Muscle of leg (tissue), 11 donors: ENCODE measurements around the gene DUSP28. TPM values are rescaled to one million over a fixed set of nuclear protein-coding genes. Genes with fewer than 3 reads are reported as not detected.
A peak's percentile ranks its signal among the peaks of the same experiment; 100 is the strongest.

Source experiments
- DNase-seq: peaks from one replicate; pipeline ENCODE4 v3.0.0; 2013
- H3K27ac ChIP-seq: one replicate; pipeline ENCODE4 v1.5.1; 2013; ENCODE audit warnings: mild to moderate bottlenecking, low read length, control low read depth
- H3K27me3 ChIP-seq: one replicate; pipeline ENCODE4 v1.6.1; 2013; ENCODE audit warnings: low read length; ENCODE audit not compliant: control insufficient read depth, insufficient read depth
- H3K36me3 ChIP-seq: one replicate; pipeline ENCODE4 v1.6.1; 2013; ENCODE audit warnings: low read length; ENCODE audit not compliant: control insufficient read depth, insufficient read depth
- H3K4me1 ChIP-seq: one replicate; pipeline ENCODE4 v1.6.1; 2013; ENCODE audit warnings: low read length; ENCODE audit not compliant: control insufficient read depth, insufficient read depth
- H3K4me3 ChIP-seq: one replicate; pipeline ENCODE4 v1.5.1; 2013; ENCODE audit warnings: low read length, control low read depth
- H3K9me3 ChIP-seq: replicated peaks from 2 replicates; pipeline ENCODE4 v1.6.1; 2013; ENCODE audit warnings: low read depth, low read length; ENCODE audit not compliant: control insufficient read depth
- WGBS: methylation state at CpG from one replicate; pipeline ENCODE4 v1.1.5; 2013; ENCODE audit warnings: missing lambda C conversion rate; ENCODE audit not compliant: insufficient coverage; 5-methylcytosine and 5-hydroxymethylcytosine counted together
- polyA plus RNA-seq, 8 donors: library from polyadenylated mRNA; unstranded; fragments of 120-200 nt; gene quantifications; one replicate each; pipeline versions ENCODE4 v1.2.1 to v1.2.3, GENCODE V29; 2013; ENCODE audit warnings: inconsistent platforms in 1 of 8, low replicate concordance in 1 of 8; ENCODE audit not compliant: insufficient read length in 8 of 8, insufficient read depth in 1 of 8
- total RNA-seq: library from RNA; stranded (reverse); fragments of 120-200 nt; gene quantifications from one replicate; pipeline ENCODE4 v1.2.4, GENCODE V29; 2013

Gene DUSP28
- total and polyA plus RNA-seq, 9 donors: 6.6 to 13.5 (median 10.7) TPM

DNA sequence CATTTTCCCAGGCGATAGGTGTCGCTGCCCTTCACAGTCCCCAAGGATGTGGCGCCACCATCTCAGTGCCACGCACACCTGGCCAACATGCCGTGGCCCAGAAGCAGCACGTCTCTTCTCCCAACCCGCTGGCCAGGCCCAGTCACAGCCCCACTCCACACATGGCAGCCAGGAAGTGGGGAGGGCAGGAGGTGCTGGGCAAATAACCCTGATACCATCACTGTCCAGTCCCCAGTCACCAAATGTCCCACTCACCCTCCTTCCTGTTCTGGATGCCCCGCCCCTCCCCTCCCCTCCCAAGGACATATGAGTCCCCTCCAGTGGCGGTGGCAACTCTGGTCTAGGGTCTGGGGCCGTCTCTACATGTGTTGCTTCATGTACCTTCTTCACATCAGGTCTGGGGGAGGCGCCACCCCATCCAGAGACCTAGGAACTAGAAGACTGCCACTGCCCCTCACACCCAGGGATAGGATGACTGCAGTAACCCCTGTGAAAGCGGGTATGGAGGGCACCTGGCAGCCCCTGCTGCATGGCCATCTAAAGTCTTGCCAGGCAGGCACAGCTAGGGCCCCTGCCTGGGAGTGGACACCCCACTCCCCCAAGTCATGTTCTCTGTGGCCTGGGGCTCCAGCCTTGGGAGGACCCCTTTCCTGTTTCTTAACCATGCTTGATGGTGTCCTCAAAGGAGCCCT, 19.1 kb downstream of the DUSP28 start:
- Histone ChIP-seq H3K9me3 (peaks cover 2% of the 10 kb centered on the region), H3K4me1 (peaks cover 4% of the 10 kb centered on the region), H3K27ac (no peak overlapping the region), H3K36me3 (peaks cover 58% of the 10 kb centered on the region), H3K27me3 (no peaks in the 10 kb centered on the region), H3K4me3 (no peak overlapping the region)
- no peak for DNase-seq
- 96% methylated on average over 8 of the region's 12 CpGs for WGBS

DNA sequence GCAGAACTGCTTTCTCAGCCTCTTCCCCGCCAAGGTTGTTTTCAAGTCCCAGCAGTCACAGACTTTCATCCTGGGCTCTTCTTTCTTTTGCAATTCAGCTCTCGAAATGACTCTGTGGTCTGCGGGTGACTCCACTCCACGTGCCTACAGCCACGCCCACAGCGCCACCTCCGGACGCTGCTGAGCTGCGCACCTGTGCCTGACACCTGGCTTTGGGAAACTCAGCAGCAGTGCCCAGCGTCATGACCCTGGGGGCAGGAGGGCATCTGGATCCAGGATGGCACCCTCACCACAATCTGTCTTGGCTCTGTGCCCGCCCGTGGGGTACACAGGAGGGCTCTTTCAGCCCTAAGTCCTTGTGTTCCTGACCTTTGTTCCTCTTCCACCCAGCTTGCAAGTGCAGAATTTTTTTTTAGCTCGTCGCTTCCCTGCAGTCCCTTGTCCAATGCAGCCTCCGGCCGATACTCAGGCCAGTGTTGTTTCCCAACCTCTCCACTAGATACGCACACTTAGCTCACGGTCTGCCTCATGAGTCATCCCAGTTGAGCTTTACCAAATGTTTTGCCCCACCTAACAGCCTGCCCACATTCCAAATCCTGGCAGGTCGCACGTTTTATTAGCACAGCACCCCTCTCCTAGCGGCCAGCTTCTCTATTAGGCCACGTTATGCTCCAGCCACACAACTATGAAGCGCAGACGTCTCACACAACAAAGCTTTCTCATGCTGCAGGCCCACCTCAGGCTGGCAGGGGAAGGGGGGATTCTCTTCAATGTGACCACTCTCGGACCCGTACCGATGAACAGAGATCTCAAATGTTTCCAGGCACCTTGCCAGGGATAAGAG, 19.8 kb downstream of the DUSP28 start:
- Histone ChIP-seq H3K9me3 (peaks cover 2% of the 10 kb centered on the region), H3K27me3 (no peaks in the 10 kb centered on the region), H3K27ac (no peak overlapping the region), H3K4me1 (peaks cover 10% of the 10 kb centered on the region), H3K36me3 (peaks cover 54% of the 10 kb centered on the region), H3K4me3 (no peak overlapping the region)
- peak; percentile 24 for DNase-seq
- 62% methylated on average over 24 of the region's 27 CpGs for WGBS

DNA sequence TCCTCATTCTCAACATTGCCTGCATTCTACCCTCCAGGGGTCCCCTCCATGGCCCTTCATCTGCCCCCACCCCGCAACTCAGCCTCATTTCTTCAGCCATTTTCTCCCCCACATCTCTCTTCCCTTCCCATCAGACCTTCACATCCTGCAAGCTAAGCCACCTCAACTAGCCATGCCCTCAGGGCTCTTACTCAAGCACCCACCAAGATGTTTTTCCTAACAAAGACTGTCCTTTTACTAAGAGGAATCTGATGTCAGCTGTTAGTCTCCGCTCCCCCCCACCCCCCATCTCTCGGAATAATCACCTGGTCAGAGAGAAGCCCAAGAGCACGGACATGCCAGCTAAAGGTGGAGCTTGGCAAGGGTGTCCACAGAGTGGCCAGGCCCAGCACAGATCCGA, 21.7 kb downstream of the DUSP28 start:
- H3K9me3 ChIP-seq: peaks cover 2% of the 10 kb centered on the region
- H3K27ac ChIP-seq: no peak overlapping the region
- DNase-seq: no peak
- no peaks in the 10 kb centered on the region for H3K27me3 ChIP-seq
- H3K36me3 ChIP-seq: peaks cover 40% of the 10 kb centered on the region
- no peak overlapping the region for H3K4me3 ChIP-seq
- 100% methylated on average over 1 of the region's 5 CpGs for WGBS
- peaks cover 17% of the 10 kb centered on the region for H3K4me1 ChIP-seq

DNA sequence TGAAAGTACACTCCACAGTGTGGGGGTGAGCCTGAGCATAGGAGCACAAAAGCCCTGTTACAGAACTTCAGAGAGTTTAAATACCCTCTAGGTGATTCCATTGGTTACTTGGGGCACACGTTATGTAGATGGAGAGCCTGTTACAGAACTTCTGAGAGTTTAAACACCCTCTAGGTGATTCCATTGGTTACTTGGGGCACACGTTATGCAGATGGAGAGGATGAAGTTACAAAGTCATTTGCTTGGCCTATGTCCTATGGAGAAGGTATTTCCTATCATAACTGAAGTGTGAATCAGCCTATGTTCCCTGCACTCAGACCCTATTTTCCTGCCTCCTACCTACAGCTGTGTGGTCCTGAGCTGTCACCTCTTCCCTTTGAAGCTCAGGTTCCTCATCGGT, 22.6 kb downstream of the DUSP28 start:
- no peak overlapping the region for H3K27ac ChIP-seq
- peaks cover 25% of the 10 kb centered on the region for H3K4me1 ChIP-seq
- H3K4me3 ChIP-seq: no peak overlapping the region
- H3K36me3 ChIP-seq: peaks cover 30% of the 10 kb centered on the region
- 93% methylated on average over 2 of the region's 3 CpGs for WGBS
- H3K9me3 ChIP-seq: peaks cover 2% of the 10 kb centered on the region
- no peaks in the 10 kb centered on the region for H3K27me3 ChIP-seq
- DNase-seq: no peak

DNA sequence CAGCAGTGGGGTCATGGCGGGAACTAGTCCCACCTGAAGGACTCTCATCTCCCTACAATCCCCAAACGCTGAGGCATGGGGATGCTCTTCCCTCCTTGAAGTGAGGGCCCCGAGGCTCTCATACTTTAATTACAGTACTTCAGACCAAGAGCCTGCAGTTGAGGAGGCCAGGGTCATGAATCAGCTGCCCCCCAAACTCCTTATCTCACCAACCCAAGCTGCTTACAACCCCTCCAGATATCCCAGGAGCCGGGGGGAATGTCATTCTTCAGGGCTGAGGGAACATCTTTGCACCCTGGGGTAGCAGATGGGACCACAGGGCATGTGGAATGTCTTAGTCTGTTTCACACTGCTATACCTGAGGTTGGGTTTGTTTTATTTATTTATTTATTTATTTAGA, 23.6 kb downstream of the DUSP28 start:
- no peak for DNase-seq
- WGBS: 89% methylated on average over 3 of the region's 4 CpGs
- H3K27me3 ChIP-seq: no peaks in the 10 kb centered on the region
- no peak overlapping the region for H3K27ac ChIP-seq
- peaks cover 34% of the 10 kb centered on the region for H3K4me1 ChIP-seq
- no peak overlapping the region for H3K4me3 ChIP-seq
- H3K9me3 ChIP-seq: peaks cover 2% of the 10 kb centered on the region
- H3K36me3 ChIP-seq: peaks cover 22% of the 10 kb centered on the region

DNA sequence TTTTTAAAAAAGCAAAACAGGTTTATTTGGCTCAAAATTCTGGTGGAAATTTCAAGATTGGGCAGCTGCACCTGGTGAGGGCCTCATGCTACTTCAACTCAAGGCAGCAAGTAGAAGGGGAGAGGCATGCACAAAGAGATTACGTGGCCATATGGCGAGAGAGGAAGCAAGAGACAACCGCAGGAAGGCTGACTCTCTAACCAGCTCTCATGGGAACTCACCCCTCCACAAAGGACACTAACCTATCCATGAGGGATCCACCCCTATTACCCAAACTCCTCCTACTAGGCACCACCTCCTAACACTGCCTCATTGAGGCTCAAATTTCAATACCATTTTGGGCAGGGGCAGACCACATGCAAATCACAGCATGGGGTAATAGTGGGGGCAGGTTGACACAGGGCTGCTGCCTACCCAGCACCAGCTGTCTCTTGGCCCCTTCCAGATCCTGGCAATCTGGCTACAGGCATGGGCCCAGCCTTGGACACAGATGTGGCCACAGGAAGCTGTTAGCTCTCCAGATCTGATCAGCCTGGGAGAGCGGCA, 24.4 kb downstream of the DUSP28 start:
- H3K27ac ChIP-seq: no peak overlapping the region
- H3K4me1 ChIP-seq: peaks cover 31% of the 10 kb centered on the region
- H3K4me3 ChIP-seq: no peak overlapping the region
- no peak for DNase-seq
- peaks cover 20% of the 10 kb centered on the region for H3K36me3 ChIP-seq
- no peaks in the 10 kb centered on the region for H3K27me3 ChIP-seq
- peaks cover 2% of the 10 kb centered on the region for H3K9me3 ChIP-seq
- WGBS: 100% methylated on average over 1 of the region's 4 CpGs

DNA sequence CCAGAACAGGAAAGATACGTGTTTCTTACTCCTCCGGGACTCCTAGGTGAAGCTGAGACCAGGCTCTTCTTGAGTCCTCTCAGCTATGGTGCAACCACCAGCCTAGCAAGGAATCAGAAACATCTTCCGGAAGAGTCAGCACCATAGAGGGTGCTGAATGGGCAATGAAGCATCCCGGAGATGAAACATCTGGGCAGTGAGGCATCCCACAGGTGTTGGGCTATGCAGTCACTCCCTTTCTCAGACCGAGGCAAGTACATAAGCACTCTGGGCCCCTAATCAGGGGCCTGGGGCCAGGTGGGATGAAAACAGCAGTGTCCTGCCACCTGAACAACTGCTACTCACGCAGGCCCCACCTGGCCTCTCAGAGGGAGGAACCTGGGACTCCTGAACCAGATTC, 24.9 kb downstream of the DUSP28 start:
- H3K27ac ChIP-seq: no peak overlapping the region
- peaks cover 24% of the 10 kb centered on the region for H3K36me3 ChIP-seq
- H3K27me3 ChIP-seq: no peaks in the 10 kb centered on the region
- peak overlapping the region; percentile 78 for H3K4me3 ChIP-seq
- peaks cover 2% of the 10 kb centered on the region for H3K9me3 ChIP-seq
- peaks cover 30% of the 10 kb centered on the region for H3K4me1 ChIP-seq
- 86% methylated on average over 5 of the region's 6 CpGs for WGBS
- no peak for DNase-seq

DNA sequence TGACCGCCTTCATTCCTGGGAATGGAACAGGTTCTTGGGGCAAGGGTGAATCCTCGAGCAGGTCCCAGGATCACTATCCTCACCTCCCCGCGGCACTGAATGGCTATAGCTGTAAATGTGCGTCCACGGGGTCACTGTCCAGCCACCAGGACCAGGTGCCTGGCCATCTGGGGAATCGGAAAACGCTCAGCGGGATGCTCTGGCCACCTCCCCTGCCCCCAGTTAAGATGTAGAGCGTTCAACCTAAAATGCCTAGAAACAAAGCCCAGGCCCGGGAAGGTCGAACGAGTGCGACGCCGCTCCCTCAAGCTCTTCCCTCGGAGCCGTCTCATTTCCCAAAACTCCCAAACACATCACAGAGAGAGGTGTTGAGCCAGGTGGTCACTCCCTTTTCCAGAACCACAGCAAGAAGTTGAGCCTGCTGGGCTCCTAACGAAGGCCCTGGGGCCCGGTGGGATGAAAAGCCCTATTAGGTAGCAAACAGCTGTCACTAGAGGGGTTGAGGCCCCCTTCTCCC, 25.6 kb downstream of the DUSP28 start:
- H3K4me3 ChIP-seq: peak overlapping the region; percentile 78
- peak overlapping the region; percentile 95 for H3K27ac ChIP-seq
- no peaks in the 10 kb centered on the region for H3K27me3 ChIP-seq
- WGBS: 4% methylated on average over 14 of the region's 20 CpGs
- DNase-seq: no peak
- peaks cover 27% of the 10 kb centered on the region for H3K36me3 ChIP-seq
- H3K9me3 ChIP-seq: peaks cover 2% of the 10 kb centered on the region
- H3K4me1 ChIP-seq: peaks cover 30% of the 10 kb centered on the region

DNA sequence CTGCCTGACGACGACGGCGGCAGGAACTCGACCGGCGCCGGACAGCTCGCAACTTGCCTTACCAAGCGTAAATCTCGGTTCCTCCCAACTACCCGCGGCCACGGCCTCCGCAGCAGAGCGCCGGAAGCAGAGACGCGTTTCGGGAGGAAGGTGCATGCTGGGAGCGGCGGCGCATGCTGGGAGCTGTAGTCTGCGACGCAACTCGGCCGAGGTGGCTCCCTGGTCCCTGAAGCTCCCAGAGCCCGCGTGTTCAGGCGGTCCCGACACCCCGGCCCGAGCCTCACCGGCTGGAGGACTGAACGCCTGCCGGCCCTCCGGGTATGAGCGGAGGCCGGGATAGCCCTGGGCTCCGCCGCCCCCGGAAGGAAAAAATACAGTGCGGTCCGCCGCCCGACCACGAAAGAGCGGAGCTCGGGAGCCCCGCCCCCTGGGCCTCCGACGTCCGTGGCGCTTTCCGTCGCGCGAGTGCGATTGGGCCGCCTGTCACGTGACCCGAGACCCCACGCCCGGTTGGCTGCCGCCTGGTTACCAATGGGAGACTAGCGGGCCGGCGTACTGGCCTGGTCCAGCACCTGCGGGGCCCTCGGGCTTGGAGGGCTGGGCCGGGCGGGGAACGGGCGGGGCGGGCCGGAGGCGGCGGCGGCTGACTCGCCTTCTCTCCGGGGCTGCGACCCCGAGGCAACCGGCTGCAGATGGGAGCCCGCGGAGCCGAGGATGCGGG, 26.2 kb downstream of the DUSP28 start, which contains the start of gene CAPN10:
TSS of gene CAPN10 (plus strand) at position 537 of the 721 bp plus-strand sequence. CDS start at position 715, 178 bp downstream.
- peak; percentile 99 for DNase-seq
- Histone ChIP-seq H3K9me3 (peaks cover 1% of the 10 kb centered on the region), H3K36me3 (peaks cover 29% of the 10 kb centered on the region), H3K4me3 (peak within 1 kb of the TSS; percentile 78), H3K27me3 (no peaks in the 10 kb centered on the region), H3K4me1 (peaks cover 30% of the 10 kb centered on the region), H3K27ac (peak within 1 kb of the TSS; percentile 95)
- WGBS: under 1% methylated on average over 88 of the region's 88 CpGs
